Neural cell (in vitro differentiated cells): ENCODE measurements around the gene CHP2. TPM values are rescaled to one million over a fixed set of nuclear protein-coding genes. Genes with fewer than 3 reads are reported as not detected.

Experiments used
- H2AFZ ChIP-seq: fragments of 200-600, 300-800 bp; sonication (generic), shearing (Covaris generic); 2 replicates; pipeline ENCODE4 v1.6.0; 2014; ENCODE audit warnings: low read depth, mild to moderate bottlenecking, antibody characterized with exemption, low read length, moderate library complexity
- H3F3A ChIP-seq: fragments of 200-600 bp; shearing (Covaris generic); 2 replicates; pipeline ENCODE4 v1.6.1; 2016; ENCODE audit warnings: mild to moderate bottlenecking, moderate library complexity, mixed read lengths, antibody characterized with exemption, low read length; ENCODE audit not compliant: insufficient read depth, poor library complexity, severe bottlenecking
- H3K27ac ChIP-seq: fragments of 200-600, 300-800 bp; sonication (generic), shearing (Covaris generic); 2 replicates; pipeline ENCODE4 v1.5.1; 2014; ENCODE audit warnings: mild to moderate bottlenecking, low read length, moderate library complexity
- H3K27me3 ChIP-seq: fragments of 300-800, 200-600 bp; sonication (generic), shearing (Covaris generic); 2 replicates; pipeline ENCODE4 v1.6.0; 2014; ENCODE audit warnings: mild to moderate bottlenecking, low read depth, low read length, moderate library complexity; ENCODE audit not compliant: insufficient read depth
- H3K36me3 ChIP-seq: fragments of 300-800, 200-600 bp; sonication (generic), shearing (Covaris generic); 2 replicates; pipeline ENCODE4 v1.5.1; 2014; ENCODE audit warnings: mild to moderate bottlenecking, antibody characterized with exemption, low read length, moderate library complexity; ENCODE audit not compliant: insufficient read depth
- H3K4me2 ChIP-seq: fragments of 300-800, 200-600 bp; sonication (generic), shearing (Covaris generic); 2 replicates; pipeline ENCODE4 v1.6.0; 2014; ENCODE audit warnings: mild to moderate bottlenecking, low read length
- H3K4me3 ChIP-seq: fragments of 300-800, 200-600 bp; sonication (generic), shearing (Covaris generic); 2 replicates; pipeline ENCODE4 v1.5.1; 2014; ENCODE audit warnings: mild to moderate bottlenecking, low read length, moderate library complexity
- H3K79me2 ChIP-seq: fragments of 200-600 bp; shearing (Covaris generic); replicated peaks from 2 replicates; pipeline ENCODE4 v1.6.0; 2014; ENCODE audit warnings: mild to moderate bottlenecking, low read length, moderate library complexity; ENCODE audit not compliant: insufficient read depth
- H3K9ac ChIP-seq: fragments of 300-800, 200-600 bp; sonication (generic), shearing (Covaris generic); 2 replicates; pipeline ENCODE4 v1.6.1; 2016; ENCODE audit warnings: mild to moderate bottlenecking, low read length, mixed read lengths
- H3K9me2 ChIP-seq: fragments of 200-600 bp; shearing (Covaris generic); 2 replicates; pipeline ENCODE4 v1.6.1; 2016; ENCODE audit warnings: mild to moderate bottlenecking, low read length, mixed read lengths; ENCODE audit not compliant: insufficient read depth
- H3K9me3 ChIP-seq: fragments of 200-600, 300-800 bp; sonication (generic), shearing (Covaris generic); 2 replicates; pipeline ENCODE4 v1.6.1; 2016; ENCODE audit warnings: mild to moderate bottlenecking, mixed run types, low read length, moderate library complexity, mixed read lengths
- H4K20me1 ChIP-seq: fragments of 200-600 bp; shearing (Covaris generic); 2 replicates; pipeline ENCODE4 v1.6.1; 2016; ENCODE audit warnings: mild to moderate bottlenecking, mixed run types; ENCODE audit not compliant: insufficient read depth
- EP300 ChIP-seq: fragments of 450-650 bp; conservative IDR thresholded peaks from 2 replicates; pipeline ENCODE4 v1.6.1; 2014; ENCODE audit warnings: antibody characterized with exemption, mild to moderate bottlenecking, moderate library complexity; ENCODE audit not compliant: poor library complexity, severe bottlenecking
- EZH2 ChIP-seq: fragments of 200-600, 300-800 bp; shearing (Covaris generic), sonication (generic); IDR thresholded peaks from 2 replicates; pipeline ENCODE4 v1.6.1; 2014; ENCODE audit warnings: antibody characterized with exemption, low read length, borderline replicate concordance, mild to moderate bottlenecking; ENCODE audit not compliant: insufficient read depth, poor library complexity, severe bottlenecking
- MXI1 ChIP-seq: fragments of 450-650 bp; conservative IDR thresholded peaks from 2 replicates; pipeline ENCODE4 v1.6.1; 2014; ENCODE audit warnings: antibody characterized with exemption, mild to moderate bottlenecking; ENCODE audit not compliant: poor library complexity, severe bottlenecking
- POLR2AphosphoS5 ChIP-seq: IDR thresholded peaks from 2 replicates; pipeline ENCODE4 v1.6.1; 2012
- RAD21 ChIP-seq: fragments of 450-650 bp; conservative IDR thresholded peaks from 2 replicates; pipeline ENCODE4 v1.6.1; 2014; ENCODE audit warnings: antibody characterized with exemption, mild to moderate bottlenecking, moderate library complexity
- SMC3 ChIP-seq: fragments of 450-650 bp; conservative IDR thresholded peaks from 2 replicates; pipeline ENCODE4 v1.6.1; 2014; ENCODE audit warnings: antibody characterized with exemption, mild to moderate bottlenecking, moderate library complexity; ENCODE audit not compliant: poor library complexity
- TAF1 ChIP-seq: IDR thresholded peaks from 2 replicates; pipeline ENCODE4 v1.6.1; 2012; ENCODE audit warnings: low read depth
- polyA minus RNA-seq: library from RNA; depleted of rRNA, polyadenylated mRNA; stranded (reverse); fragments of >200 nt; gene quantifications from 2 replicates; pipeline ENCODE4 v1.2.3, GENCODE V29; 2014
- polyA plus RNA-seq: library from polyadenylated mRNA; depleted of rRNA; stranded (reverse); fragments of >200 nt; gene quantifications from 2 replicates; pipeline ENCODE4 v1.2.3, GENCODE V29; 2014
- TF ChIP-seq, protein P1 (sequence below): fragments of 450-650 bp; IDR thresholded peaks from 2 replicates; pipeline ENCODE4 v1.5.1; 2014; ENCODE audit warnings: antibody characterized with exemption, mild to moderate bottlenecking, moderate library complexity; ENCODE audit not compliant: poor library complexity, severe bottlenecking
- TF ChIP-seq, protein P2 (sequence below): IDR thresholded peaks from 2 replicates; pipeline ENCODE4 v1.6.1; 2012; ENCODE audit warnings: borderline replicate concordance

The CHP2 gene
- polyA plus RNA-seq = not detected in 2 replicates
- polyA minus RNA-seq = not detected in 2 replicates

DNA sequence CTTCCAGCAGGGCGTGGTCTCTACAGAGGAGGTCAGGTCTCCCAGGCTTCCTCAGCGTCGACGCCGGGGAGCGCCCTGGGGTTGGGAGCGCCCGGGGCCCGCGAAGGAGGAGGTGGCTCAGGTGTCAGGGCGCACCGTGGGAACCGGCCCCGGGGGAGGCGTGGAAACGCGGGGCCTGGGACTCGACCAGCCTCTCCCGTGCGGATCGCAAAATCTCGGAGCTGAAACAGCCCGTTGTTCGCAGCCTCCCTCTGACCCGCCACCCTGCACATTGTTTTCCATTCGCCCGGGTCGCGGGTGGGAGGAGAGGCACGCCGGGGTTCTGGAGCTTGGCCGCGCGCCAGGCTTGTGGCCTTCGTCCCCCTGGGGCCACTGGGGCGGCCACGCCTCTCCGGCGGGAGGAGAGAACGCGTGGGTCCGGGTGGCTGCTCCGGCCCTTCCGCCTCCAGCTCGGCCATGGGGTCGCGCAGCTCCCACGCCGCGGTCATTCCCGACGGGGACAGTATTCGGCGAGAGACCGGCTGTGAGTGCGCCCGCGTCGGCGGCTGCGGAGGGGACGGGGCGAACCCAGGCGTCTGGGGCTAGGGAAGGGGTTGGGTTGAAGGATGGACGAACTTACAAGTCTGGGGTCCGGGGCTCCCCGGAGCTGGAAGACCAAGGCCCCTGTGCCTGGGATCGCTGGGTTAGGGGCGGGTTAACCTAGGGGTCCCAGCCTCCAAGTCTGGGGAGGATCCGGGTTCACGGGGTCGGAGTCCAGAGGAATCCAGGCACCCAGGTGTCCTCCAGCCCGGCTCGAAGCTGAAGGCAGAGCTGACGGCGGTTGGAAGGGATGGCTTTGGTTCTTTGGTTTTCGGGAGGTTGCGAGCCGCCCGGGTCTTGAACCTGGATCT lies at the start of gene CHP2:
Gene CHP2 (plus strand): TSS at position 433 of the 890 bp plus-strand sequence. CDS start 24 bp downstream, at position 457.
- no peak within 1 kb of the TSS for H3K4me2 ChIP-seq
- H2AFZ ChIP-seq = no peak within 1 kb of the TSS
- no peak within 1 kb of the TSS for H3K9ac ChIP-seq
- no peaks in the 10 kb centered on the region for H3K79me2 ChIP-seq
- no peaks in the 10 kb centered on the region for H3K9me2 ChIP-seq
- no peaks in the 10 kb centered on the region for H3K9me3 ChIP-seq
- H3K27ac ChIP-seq = no peak within 1 kb of the TSS
- no peak for TF ChIP-seq POLR2AphosphoS5
- no peak for TF ChIP-seq MXI1
- TF ChIP-seq SMC3 = no peak
- TF ChIP-seq EZH2 = no peak
- TF ChIP-seq, protein P1, sequence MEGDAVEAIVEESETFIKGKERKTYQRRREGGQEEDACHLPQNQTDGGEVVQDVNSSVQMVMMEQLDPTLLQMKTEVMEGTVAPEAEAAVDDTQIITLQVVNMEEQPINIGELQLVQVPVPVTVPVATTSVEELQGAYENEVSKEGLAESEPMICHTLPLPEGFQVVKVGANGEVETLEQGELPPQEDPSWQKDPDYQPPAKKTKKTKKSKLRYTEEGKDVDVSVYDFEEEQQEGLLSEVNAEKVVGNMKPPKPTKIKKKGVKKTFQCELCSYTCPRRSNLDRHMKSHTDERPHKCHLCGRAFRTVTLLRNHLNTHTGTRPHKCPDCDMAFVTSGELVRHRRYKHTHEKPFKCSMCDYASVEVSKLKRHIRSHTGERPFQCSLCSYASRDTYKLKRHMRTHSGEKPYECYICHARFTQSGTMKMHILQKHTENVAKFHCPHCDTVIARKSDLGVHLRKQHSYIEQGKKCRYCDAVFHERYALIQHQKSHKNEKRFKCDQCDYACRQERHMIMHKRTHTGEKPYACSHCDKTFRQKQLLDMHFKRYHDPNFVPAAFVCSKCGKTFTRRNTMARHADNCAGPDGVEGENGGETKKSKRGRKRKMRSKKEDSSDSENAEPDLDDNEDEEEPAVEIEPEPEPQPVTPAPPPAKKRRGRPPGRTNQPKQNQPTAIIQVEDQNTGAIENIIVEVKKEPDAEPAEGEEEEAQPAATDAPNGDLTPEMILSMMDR = no peak
- no peak for TF ChIP-seq TAF1
- TF ChIP-seq, protein P2, sequence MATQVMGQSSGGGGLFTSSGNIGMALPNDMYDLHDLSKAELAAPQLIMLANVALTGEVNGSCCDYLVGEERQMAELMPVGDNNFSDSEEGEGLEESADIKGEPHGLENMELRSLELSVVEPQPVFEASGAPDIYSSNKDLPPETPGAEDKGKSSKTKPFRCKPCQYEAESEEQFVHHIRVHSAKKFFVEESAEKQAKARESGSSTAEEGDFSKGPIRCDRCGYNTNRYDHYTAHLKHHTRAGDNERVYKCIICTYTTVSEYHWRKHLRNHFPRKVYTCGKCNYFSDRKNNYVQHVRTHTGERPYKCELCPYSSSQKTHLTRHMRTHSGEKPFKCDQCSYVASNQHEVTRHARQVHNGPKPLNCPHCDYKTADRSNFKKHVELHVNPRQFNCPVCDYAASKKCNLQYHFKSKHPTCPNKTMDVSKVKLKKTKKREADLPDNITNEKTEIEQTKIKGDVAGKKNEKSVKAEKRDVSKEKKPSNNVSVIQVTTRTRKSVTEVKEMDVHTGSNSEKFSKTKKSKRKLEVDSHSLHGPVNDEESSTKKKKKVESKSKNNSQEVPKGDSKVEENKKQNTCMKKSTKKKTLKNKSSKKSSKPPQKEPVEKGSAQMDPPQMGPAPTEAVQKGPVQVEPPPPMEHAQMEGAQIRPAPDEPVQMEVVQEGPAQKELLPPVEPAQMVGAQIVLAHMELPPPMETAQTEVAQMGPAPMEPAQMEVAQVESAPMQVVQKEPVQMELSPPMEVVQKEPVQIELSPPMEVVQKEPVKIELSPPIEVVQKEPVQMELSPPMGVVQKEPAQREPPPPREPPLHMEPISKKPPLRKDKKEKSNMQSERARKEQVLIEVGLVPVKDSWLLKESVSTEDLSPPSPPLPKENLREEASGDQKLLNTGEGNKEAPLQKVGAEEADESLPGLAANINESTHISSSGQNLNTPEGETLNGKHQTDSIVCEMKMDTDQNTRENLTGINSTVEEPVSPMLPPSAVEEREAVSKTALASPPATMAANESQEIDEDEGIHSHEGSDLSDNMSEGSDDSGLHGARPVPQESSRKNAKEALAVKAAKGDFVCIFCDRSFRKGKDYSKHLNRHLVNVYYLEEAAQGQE = no peak
- no peak for TF ChIP-seq EP300
- TF ChIP-seq RAD21 = no peak
- H3K36me3 ChIP-seq = no peaks in the 10 kb centered on the region
- H4K20me1 ChIP-seq = no peaks in the 10 kb centered on the region
- peak within 1 kb of the TSS; percentile 18 for H3K4me3 ChIP-seq
- no peaks in the 10 kb centered on the region for H3F3A ChIP-seq
- H3K27me3 ChIP-seq = peaks cover 24% of the 10 kb centered on the region

DNA sequence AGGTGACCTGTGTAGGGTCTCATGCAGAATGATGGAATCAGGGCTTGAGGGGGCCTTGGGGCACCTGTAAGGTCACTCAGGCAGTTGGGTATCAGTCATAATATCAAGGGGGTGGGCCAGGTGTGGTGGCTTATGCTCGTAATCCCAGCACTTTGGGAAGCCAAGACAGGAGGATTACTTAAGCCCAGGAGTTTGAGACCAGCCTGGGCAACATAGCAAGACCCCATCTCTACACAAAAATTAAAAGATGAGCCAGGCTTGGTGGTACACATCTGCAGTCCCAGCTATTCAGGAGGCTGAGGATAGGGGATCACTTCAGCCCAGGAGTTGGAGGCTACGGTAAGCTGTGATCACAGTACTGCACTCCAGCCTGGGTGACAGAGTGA lies 49.3 kb upstream of the CHP2 start:
- no peaks in the 10 kb centered on the region for H3K9me3 ChIP-seq
- TF ChIP-seq SMC3 (no peak), TAF1 (no peak), POLR2AphosphoS5 (no peak), MXI1 (no peak), RAD21 (no peak), EP300 (no peak), EZH2 (no peak)
- TF ChIP-seq, protein P2 = no peak
- TF ChIP-seq, protein P1 = no peak

More for the DNA sequence above, 49.3 kb upstream of the CHP2 start:
- H3K36me3 ChIP-seq = no peaks in the 10 kb centered on the region
- no peak overlapping the region for H3K27ac ChIP-seq
- no peaks in the 10 kb centered on the region for H3K27me3 ChIP-seq
- no peaks in the 10 kb centered on the region for H3K79me2 ChIP-seq
- H4K20me1 ChIP-seq = no peaks in the 10 kb centered on the region
- H3F3A ChIP-seq = no peaks in the 10 kb centered on the region
- H3K4me2 ChIP-seq = no peak overlapping the region
- H2AFZ ChIP-seq = no peak overlapping the region
- no peak overlapping the region for H3K4me3 ChIP-seq
- H3K9me2 ChIP-seq = no peaks in the 10 kb centered on the region
- H3K9ac ChIP-seq = no peak overlapping the region
